HepG2 (cell line): ENCODE data around the gene MYH9. TPM values are rescaled to one million over a fixed set of nuclear protein-coding genes. Genes with fewer than 3 reads are reported as not detected.

ENCODE experiments used
- ARNTL ChIP-seq: sonication (generic); formaldehyde crosslinking; IDR thresholded peaks from 2 replicates; pipeline ENCODE4 v1.4.0; 2020; ENCODE audit warnings: mild to moderate bottlenecking, missing genetic modification reagents
- ELF3 ChIP-seq: IDR thresholded peaks from 2 replicates; pipeline ENCODE4 v1.6.1; 2016; ENCODE audit warnings: missing genetic modification reagents, missing compliant biosample characterization
- FOXA1 ChIP-seq, 2 experiments: fragments of 450-650 bp in 1 of 2; sonication (generic) in 1 of 2; formaldehyde crosslinking in 1 of 2; IDR thresholded peaks; 2 replicates each; pipeline versions ENCODE4 v1.4.0 to v1.6.1; 2016 to 2020; ENCODE audit warnings: missing genetic modification reagents in 1 of 2
- GATAD1 ChIP-seq: IDR thresholded peaks from 2 replicates; pipeline ENCODE4 v1.6.1; 2016; ENCODE audit warnings: missing genetic modification reagents, missing compliant biosample characterization
- KDM5B ChIP-seq: sonication (generic); formaldehyde crosslinking; IDR thresholded peaks from 2 replicates; pipeline ENCODE4 v1.4.0; 2020; ENCODE audit warnings: missing genetic modification reagents, mild to moderate bottlenecking, borderline replicate concordance
- KMT2B ChIP-seq: IDR thresholded peaks from 2 replicates; pipeline ENCODE4 v1.6.1; 2016; ENCODE audit warnings: missing genetic modification reagents, missing compliant biosample characterization
- MEF2D ChIP-seq: sonication (generic); formaldehyde crosslinking; IDR thresholded peaks from 2 replicates; pipeline ENCODE4 v1.5.1; 2020; ENCODE audit warnings: mild to moderate bottlenecking, missing genetic modification reagents
- MEIS1 ChIP-seq: sonication (generic); formaldehyde crosslinking; IDR thresholded peaks from 2 replicates; pipeline ENCODE4 v1.9.0; 2021; ENCODE audit warnings: mild to moderate bottlenecking, missing genetic modification reagents, moderate library complexity, borderline replicate concordance
- MTA1 ChIP-seq: sonication (generic); formaldehyde crosslinking; IDR thresholded peaks from 2 replicates; pipeline ENCODE4 v1.4.0; 2020; ENCODE audit warnings: missing genetic modification reagents, mild to moderate bottlenecking, borderline replicate concordance
- NCOA1 ChIP-seq: sonication (generic); formaldehyde crosslinking; IDR thresholded peaks from 2 replicates; pipeline ENCODE4 v1.9.0; 2021; ENCODE audit warnings: missing genetic modification reagents
- PAWR ChIP-seq: sonication (generic); formaldehyde crosslinking; IDR thresholded peaks from 2 replicates; pipeline ENCODE4 v1.4.0; 2020; ENCODE audit warnings: missing genetic modification reagents, mild to moderate bottlenecking, borderline replicate concordance
- PTBP1 ChIP-seq: fragments of 200-400 bp; formaldehyde crosslinking; IDR thresholded peaks from 2 replicates; pipeline ENCODE4 v1.6.1; 2018; ENCODE audit warnings: low read length, low read depth; ENCODE audit not compliant: poor library complexity, severe bottlenecking
- RCOR2 ChIP-seq: IDR thresholded peaks from 2 replicates; pipeline ENCODE4 v1.6.1; 2016; ENCODE audit warnings: missing biosample characterization, missing genetic modification reagents
- SALL1 ChIP-seq: sonication (generic); formaldehyde crosslinking; IDR thresholded peaks from 2 replicates; pipeline ENCODE4 v1.8.0; 2022; ENCODE audit warnings: mild to moderate bottlenecking, missing genetic modification reagents
- SMAD3 ChIP-seq: sonication (generic); formaldehyde crosslinking; IDR thresholded peaks from 2 replicates; pipeline ENCODE4 v1.4.0; 2020; ENCODE audit warnings: missing genetic modification reagents
- SOX13 ChIP-seq, 3 experiments: fragments of 450-650 bp in 1 of 3; sonication (generic) in 1 of 3; formaldehyde crosslinking in 1 of 3; IDR thresholded peaks in 2 of 3; conservative IDR thresholded peaks in 1 of 3; 2 replicates each; pipeline versions ENCODE4 v1.5.0 to v1.6.1; 2016 to 2020; ENCODE audit warnings: antibody characterized with exemption in 1 of 3, mild to moderate bottlenecking in 1 of 3, missing compliant biosample characterization in 1 of 3, missing genetic modification reagents in 1 of 3, moderate library complexity in 1 of 3
- ZFX ChIP-seq: sonication (generic); formaldehyde crosslinking; IDR thresholded peaks from 2 replicates; pipeline ENCODE4 v1.4.0; 2020; ENCODE audit warnings: mild to moderate bottlenecking, low read depth, missing genetic modification reagents, moderate library complexity
- ZNF556 ChIP-seq: sonication (generic); formaldehyde crosslinking; IDR thresholded peaks from 2 replicates; pipeline ENCODE4 v1.4.0; 2020; ENCODE audit warnings: mild to moderate bottlenecking, missing genetic modification reagents, borderline replicate concordance
- polyA plus RNA-seq, 8 experiments: library from polyadenylated mRNA; depleted of rRNA in 3 of 8; stranded (reverse) in 7 of 8; unstranded in 1 of 8; fragments of >200 nt; fragmentation: Illumina TruSeq in 4 of 8; extraction: Trizol in 4 of 8; gene quantifications; 2 replicates each; pipeline versions ENCODE4 v1.2.1 to v1.2.3, GENCODE V29; 2011 to 2016; ENCODE audit warnings: low read depth in 4 of 8, missing spikeins in 1 of 8, mixed read lengths in 1 of 8; ENCODE audit not compliant: insufficient read depth in 1 of 8
- total RNA-seq, 5 experiments: library from RNA; depleted of rRNA; stranded (reverse); fragments of >200 nt; fragmentation: Illumina TruSeq; extraction: Trizol; gene quantifications; 2 replicates each; pipeline ENCODE4 v1.2.3, GENCODE V29; 2016; ENCODE audit warnings: low read depth in 1 of 5
- TF ChIP-seq, protein P1 (sequence below): sonication (generic); formaldehyde crosslinking; IDR thresholded peaks from 2 replicates; pipeline ENCODE4 v1.5.1; 2020; ENCODE audit warnings: mild to moderate bottlenecking, missing genetic modification reagents, borderline replicate concordance
- TF ChIP-seq, protein P2 (sequence below): IDR thresholded peaks from 2 replicates; pipeline ENCODE4 v1.6.1; 2016; ENCODE audit warnings: low read depth, borderline replicate concordance

The MYH9 gene
- total and polyA plus RNA-seq, 2 of the 13 experiments (the other 11 are each of a cell fraction or from before 2014, with no cell fraction given), result 50.7 to 98.5 TPM

DNA sequence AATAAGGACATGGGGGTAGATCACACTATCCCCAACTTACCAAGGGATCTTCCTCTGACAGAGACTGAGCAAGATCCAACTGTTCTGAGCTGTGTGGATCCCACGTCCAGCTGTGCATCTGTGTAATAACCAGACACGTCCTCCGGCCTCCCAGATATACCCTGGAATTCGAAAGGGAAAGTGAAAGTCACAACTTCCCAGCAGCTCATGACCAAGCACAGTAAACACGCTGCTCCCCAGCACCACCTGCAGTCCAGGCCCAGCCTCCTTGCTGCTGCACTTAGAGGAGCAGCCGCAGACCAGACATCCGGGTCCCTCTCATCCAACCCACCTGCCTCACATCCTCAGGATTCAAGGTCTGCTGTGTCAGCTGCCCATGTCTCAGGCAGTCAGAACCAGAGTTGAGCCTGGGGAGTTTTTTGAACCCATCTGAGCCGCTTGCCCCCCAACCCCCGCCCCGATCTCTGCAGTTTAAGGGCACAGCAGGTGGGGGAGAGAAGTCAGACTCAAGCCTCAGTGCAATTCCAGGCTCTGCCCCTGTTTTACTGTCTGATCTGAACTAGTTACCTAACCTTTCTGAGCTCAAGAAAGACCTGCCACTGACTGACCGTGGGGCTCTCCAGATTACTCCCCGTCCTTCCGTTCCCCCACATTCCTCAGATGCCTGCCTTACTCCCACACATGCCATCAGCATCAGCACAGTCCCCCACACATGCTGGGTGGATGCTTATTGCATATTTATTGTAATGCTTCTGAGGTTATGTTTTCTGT lies 148.2 kb downstream of the MYH9 start, which contains the start of gene APOL2 (continued):
- TF ChIP-seq, protein P1, sequence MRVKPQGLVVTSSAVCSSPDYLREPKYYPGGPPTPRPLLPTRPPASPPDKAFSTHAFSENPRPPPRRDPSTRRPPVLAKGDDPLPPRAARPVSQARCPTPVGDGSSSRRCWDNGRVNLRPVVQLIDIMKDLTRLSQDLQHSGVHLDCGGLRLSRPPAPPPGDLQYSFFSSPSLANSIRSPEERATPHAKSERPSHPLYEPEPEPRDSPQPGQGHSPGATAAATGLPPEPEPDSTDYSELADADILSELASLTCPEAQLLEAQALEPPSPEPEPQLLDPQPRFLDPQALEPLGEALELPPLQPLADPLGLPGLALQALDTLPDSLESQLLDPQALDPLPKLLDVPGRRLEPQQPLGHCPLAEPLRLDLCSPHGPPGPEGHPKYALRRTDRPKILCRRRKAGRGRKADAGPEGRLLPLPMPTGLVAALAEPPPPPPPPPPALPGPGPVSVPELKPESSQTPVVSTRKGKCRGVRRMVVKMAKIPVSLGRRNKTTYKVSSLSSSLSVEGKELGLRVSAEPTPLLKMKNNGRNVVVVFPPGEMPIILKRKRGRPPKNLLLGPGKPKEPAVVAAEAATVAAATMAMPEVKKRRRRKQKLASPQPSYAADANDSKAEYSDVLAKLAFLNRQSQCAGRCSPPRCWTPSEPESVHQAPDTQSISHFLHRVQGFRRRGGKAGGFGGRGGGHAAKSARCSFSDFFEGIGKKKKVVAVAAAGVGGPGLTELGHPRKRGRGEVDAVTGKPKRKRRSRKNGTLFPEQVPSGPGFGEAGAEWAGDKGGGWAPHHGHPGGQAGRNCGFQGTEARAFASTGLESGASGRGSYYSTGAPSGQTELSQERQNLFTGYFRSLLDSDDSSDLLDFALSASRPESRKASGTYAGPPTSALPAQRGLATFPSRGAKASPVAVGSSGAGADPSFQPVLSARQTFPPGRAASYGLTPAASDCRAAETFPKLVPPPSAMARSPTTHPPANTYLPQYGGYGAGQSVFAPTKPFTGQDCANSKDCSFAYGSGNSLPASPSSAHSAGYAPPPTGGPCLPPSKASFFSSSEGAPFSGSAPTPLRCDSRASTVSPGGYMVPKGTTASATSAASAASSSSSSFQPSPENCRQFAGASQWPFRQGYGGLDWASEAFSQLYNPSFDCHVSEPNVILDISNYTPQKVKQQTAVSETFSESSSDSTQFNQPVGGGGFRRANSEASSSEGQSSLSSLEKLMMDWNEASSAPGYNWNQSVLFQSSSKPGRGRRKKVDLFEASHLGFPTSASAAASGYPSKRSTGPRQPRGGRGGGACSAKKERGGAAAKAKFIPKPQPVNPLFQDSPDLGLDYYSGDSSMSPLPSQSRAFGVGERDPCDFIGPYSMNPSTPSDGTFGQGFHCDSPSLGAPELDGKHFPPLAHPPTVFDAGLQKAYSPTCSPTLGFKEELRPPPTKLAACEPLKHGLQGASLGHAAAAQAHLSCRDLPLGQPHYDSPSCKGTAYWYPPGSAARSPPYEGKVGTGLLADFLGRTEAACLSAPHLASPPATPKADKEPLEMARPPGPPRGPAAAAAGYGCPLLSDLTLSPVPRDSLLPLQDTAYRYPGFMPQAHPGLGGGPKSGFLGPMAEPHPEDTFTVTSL (CRISPR knock-in tag), result peak; percentile 55; the same call in 1 of the 2 replicates
- peak; percentile 61; the same call in 1 of the 2 replicates for TF ChIP-seq GATAD1 (CRISPR knock-in tag)
- 0 out of 2 replicates have a peak, but pooled peaks have one; percentile 42 for TF ChIP-seq SMAD3
- peak; percentile 42; the same call in 1 of the 2 replicates for TF ChIP-seq ARNTL
- TF ChIP-seq MEIS1 (CRISPR knock-in tag), result peak; percentile 26; the same call in 1 of the 2 replicates
- TF ChIP-seq PAWR (CRISPR knock-in tag), result no peak
- peak; percentile 82 for TF ChIP-seq MEF2D (CRISPR knock-in tag)
- peak; percentile 57; the same call in 1 of the 2 replicates for TF ChIP-seq MTA1 (CRISPR knock-in tag)
- TF ChIP-seq ZFX (CRISPR knock-in tag), result peak; percentile 82
- peak; percentile 82 for TF ChIP-seq SALL1 (CRISPR knock-in tag)
- peak; percentile 87 for TF ChIP-seq ELF3 (CRISPR knock-in tag)
- TF ChIP-seq KDM5B (CRISPR knock-in tag), result 0 out of 2 replicates have a peak, but pooled peaks have one; percentile 31
- no peak for TF ChIP-seq FOXA1 (IDR thresholded peaks at IDR 0.05)
- peak; percentile 93 for TF ChIP-seq FOXA1 (CRISPR knock-in tag; IDR thresholded peaks at IDR 0.05)
- TF ChIP-seq KMT2B (CRISPR knock-in tag), result peak; percentile 83
- TF ChIP-seq, protein P2, sequence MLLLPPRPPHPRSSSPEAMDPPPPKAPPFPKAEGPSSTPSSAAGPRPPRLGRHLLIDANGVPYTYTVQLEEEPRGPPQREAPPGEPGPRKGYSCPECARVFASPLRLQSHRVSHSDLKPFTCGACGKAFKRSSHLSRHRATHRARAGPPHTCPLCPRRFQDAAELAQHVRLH (CRISPR knock-in tag), result peak; percentile 80
- peak; percentile 46; the same call in 1 of the 2 replicates for TF ChIP-seq RCOR2 (CRISPR knock-in tag)
- no peak for TF ChIP-seq SOX13 (IDR thresholded peaks at IDR 0.05)
- TF ChIP-seq SOX13 (CRISPR knock-in tag; conservative IDR thresholded peaks at IDR 0.05 in 1 of 2, IDR thresholded peaks at IDR 0.05 in 1 of 2), result peak in 1 of 2 experiments; percentile 41; a peak in 1 of 4 replicates
- TF ChIP-seq ZNF556 (CRISPR knock-in tag), result 0 out of 2 replicates have a peak, but pooled peaks have one; percentile 25
- no peak for TF ChIP-seq PTBP1
- TF ChIP-seq NCOA1, result peak; percentile 52; the same call in 1 of the 2 replicates
